ENCODE measurements around the gene REXO5.

REXO5 gene

GRCh38 chr16:20871941-20872815 lies 65.9 kb downstream of the REXO5 start:
- DNase-seq (ENCODE audit: low read depth, low spot score) = no peak

- DNase-seq (ENCODE audit: low read depth, low spot score) = no peak
These were observed 67.0 kb downstream of the REXO5 start for GRCh38 chr16:20873331-20873730.

- no peak for DNase-seq (ENCODE audit: low read depth, low spot score)
These were observed 67.8 kb downstream of the REXO5 start for GRCh38 chr16:20874088-20874581.

GRCh38 chr16:20875355-20875650 lies 69.0 kb downstream of the REXO5 start:
- DNase-seq (ENCODE audit: low read depth, low spot score) = no peak

GRCh38 chr16:20878682-20879147 lies 72.4 kb downstream of the REXO5 start:
- no peak for DNase-seq (ENCODE audit: low read depth, low spot score)

GRCh38 chr16:20879175-20880040 lies 73.1 kb downstream of the REXO5 start:
- DNase-seq (ENCODE audit: low read depth, low spot score) = no peak

GRCh38 chr16:20880867-20881502 lies 74.7 kb downstream of the REXO5 start:
- no peak for DNase-seq (ENCODE audit: low read depth, low spot score)

- DNase-seq (ENCODE audit: low read depth, low spot score) = no peak
These were observed 75.2 kb downstream of the REXO5 start for GRCh38 chr16:20881503-20881878.

GRCh38 chr16:20883554-20884239 lies 77.4 kb downstream of the REXO5 start:
- DNase-seq (ENCODE audit: low read depth, low spot score) = no peak

- no peak for DNase-seq (ENCODE audit: low read depth, low spot score)
These were observed 77.9 kb downstream of the REXO5 start for GRCh38 chr16:20884240-20884556.

GRCh38 chr16:20886320-20886719 lies 80.0 kb downstream of the REXO5 start:
- DNase-seq (ENCODE audit: low read depth, low spot score) = no peak

- no peak for DNase-seq (ENCODE audit: low read depth, low spot score)
These were observed 80.9 kb downstream of the REXO5 start for GRCh38 chr16:20887207-20887606.

GRCh38 chr16:20889625-20890275 lies 83.4 kb downstream of the REXO5 start:
- no peak for DNase-seq (ENCODE audit: low read depth, low spot score)

- no peak for DNase-seq (ENCODE audit: low read depth, low spot score)
These were observed 88.1 kb downstream of the REXO5 start for GRCh38 chr16:20894388-20894787.

- DNase-seq (ENCODE audit: low read depth, low spot score) = no peak
These were observed 91.0 kb downstream of the REXO5 start for GRCh38 chr16:20897253-20897897.

GRCh38 chr16:20897922-20898321 lies 91.6 kb downstream of the REXO5 start:
- no peak for DNase-seq (ENCODE audit: low read depth, low spot score)

- no peak for DNase-seq (ENCODE audit: low read depth, low spot score)
These were observed 92.7 kb downstream of the REXO5 start for GRCh38 chr16:20899071-20899470.

Data from activated naive CD8-positive, alpha-beta T cell treated with anti-CD3 and anti-CD28 coated beads, Interleukin-2, amount 50 U/mL, for 16 hours (primary cell).